ENCODE data around the gene UNC13C.

The UNC13C gene

GRCh38 chr15:54026258-54026657 is 48.0 kb downstream of the UNC13C start:
- no peak for DNase-seq (ENCODE audit: low read depth in 2 of 2)

DNA sequence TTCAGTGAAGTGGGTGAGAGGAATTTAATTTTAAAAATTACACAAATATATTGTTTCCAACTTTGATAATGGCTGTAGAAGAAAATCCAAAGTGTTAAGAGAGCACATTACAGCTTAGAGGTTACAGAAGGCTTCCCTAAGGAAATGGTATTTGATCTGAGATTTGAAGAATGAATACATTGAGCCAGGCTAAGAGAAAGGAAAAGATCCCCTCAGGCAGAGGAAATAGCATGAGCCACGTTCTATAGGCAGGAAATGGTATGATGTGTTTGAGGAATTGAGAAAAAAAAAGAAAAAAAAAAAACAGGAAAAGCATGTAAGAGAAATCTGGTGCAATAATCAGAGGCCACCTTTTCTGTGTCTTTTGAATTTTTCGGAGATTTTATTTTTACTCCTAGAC is 48.6 kb downstream of the UNC13C start:
- DNase-seq (ENCODE audit: low read depth in 2 of 2) = no peak

DNA sequence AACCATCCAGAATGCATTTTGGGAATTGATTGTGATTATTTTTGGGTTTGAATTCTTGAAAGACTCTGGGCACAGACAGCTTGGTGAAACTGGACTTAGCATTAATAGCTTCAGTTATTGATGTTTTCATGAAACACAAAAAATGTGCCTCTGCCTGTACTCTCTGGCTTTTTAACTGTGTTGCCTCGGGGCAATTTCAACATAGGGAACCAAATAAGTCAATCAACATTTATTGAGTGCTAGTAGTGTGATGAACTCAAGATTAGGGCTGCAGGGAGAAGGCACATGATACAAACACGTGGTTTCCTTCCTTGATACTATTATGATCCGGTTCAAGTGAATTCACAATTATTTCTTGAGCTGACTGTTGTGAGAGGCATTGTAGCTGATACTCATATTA is 50.8 kb downstream of the UNC13C start:
- no peak for DNase-seq (ENCODE audit: low read depth in 2 of 2)

GRCh38 chr15:54032066-54032465 is 53.8 kb downstream of the UNC13C start:
- no peak for DNase-seq (ENCODE audit: low read depth in 2 of 2)

DNA sequence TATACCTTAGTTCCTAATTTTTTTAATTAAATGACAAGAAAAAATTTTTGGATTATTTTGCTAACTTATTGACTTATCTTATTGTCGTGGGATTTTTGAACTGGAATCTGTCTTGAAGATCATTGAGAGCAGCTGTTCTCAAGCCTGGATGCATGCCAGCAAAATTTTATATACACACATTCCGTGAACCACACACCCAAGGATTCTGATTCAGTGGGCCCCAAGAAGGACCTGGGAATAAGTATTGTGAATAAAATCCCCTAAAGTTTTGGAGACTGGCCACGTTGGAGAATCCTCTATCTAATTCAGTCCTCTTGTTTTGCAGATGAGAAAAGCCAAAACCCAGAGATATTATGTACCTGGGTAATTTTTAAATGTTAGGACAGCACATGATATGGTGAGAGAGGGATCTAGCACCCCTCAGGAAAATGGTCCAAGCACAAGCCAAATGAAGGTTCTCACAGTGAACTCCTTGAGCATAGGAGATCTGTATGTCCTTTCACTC is 55.2 kb downstream of the UNC13C start:
- DNase-seq (ENCODE audit: low read depth in 2 of 2) = no peak

GRCh38 chr15:54033869-54034458 is 55.7 kb downstream of the UNC13C start:
- no peak for DNase-seq (ENCODE audit: low read depth in 2 of 2)

DNA sequence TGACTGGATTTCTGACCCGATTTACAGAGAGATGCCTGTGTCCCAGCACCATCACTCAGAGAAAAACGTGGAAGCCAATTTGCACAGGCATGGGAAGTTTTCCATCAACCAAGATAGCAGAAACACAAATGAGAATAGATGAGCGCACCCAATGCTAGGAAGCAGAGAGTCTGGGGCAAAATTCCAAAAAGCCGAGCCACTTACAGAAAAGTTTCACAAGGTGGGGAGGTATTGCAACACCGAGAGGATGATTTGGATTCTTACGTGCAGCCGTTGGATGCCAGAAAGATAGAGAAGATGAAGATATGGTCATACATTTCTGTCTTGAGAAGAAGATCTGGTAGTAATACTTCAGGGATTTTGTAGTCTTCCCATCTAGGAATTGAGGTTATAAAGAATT is 57.4 kb downstream of the UNC13C start:
- DNase-seq (ENCODE audit: low read depth in 2 of 2) = no peak

GRCh38 chr15:54045397-54045796 is 67.2 kb downstream of the UNC13C start:
- DNase-seq (ENCODE audit: low read depth in 2 of 2) = no peak

GRCh38 chr15:54046093-54046492 is 67.9 kb downstream of the UNC13C start:
- DNase-seq (ENCODE audit: low read depth in 2 of 2) = no peak

- DNase-seq (ENCODE audit: low read depth in 2 of 2) = no peak
These were observed 86.1 kb downstream of the UNC13C start for GRCh38 chr15:54064365-54064764.

DNA sequence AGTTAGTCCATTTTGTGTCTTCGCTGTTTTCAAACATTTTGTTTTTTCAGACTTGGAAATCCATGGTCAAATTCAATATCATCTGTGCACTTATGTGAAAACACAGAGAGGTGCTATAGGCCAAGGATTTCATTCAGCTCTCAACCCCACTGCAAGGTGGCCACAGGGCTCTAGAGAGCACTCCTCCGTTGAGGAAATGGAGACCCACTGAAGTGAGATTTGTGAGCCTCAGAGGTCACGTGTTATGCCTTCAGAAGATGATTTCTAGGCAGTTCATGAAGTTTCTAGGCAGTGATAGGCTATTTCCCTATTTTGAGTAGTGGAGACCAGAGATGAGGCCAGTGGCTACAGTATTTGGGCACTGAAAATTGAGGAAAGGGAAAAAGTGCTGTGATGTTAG is 88.2 kb downstream of the UNC13C start:
- no peak for DNase-seq (ENCODE audit: low read depth in 2 of 2)

GRCh38 chr15:54082836-54083492 is 104.7 kb downstream of the UNC13C start:
- DNase-seq (ENCODE audit: low read depth in 2 of 2) = no peak

DNA sequence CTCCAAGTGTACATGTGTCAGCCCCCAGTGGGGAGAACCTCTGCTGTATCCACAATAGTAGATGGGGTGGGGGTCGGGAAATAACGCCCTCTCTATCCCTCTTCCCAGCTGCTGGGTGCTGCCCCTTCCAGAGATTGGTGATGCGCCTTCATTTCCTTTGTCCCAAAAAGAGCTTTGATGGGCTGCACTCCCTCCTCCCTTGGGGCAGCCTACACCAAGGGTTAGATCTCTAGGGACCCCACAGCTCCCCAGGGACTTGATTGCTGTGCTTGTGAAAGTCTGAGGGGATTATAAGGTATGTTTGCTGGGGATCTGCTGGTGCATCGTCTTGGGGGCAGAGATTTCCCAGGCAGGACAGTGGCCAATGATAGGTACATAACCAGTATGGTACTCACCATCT is 105.3 kb downstream of the UNC13C start:
- DNase-seq (ENCODE audit: low read depth in 2 of 2) = no peak

DNA sequence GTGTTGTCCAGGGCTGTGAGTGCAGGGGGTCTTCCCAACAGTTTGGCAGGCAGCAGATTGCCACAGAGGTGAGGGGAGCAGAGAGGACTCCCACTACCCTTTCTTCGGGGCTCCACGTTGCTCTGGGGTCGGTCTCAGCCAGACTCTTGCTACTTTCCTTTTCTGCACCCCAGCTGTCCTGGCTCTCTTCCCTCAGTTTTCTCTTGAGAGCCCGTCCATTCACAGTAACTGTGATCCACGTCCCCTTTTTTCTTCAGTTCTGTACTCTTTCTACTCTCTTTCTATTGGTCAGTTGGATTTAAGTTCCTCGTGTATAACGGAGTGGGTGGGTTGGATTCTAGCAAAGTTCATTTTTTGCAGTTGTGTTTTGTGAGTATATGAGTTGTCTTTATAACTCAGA is 105.8 kb downstream of the UNC13C start:
- no peak for DNase-seq (ENCODE audit: low read depth in 2 of 2)

DNA sequence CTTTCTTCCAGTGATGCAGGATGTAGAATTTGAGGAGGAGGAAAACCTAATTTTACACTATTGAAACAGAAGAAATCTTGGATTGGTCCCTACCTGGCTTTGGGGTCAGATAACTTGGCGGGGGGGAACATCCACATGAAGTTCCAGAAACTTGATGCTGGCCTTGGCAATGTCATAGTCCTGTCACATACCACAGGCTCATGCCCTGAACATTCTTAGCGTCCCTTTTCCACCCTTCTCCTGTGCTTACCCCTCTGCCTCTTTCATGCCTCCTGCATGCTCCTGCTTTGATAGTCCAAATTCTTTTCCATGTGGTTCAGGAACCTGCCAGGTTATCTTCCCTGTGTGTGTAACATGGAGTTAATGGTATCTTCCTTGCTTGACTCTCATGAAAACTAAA is 110.6 kb downstream of the UNC13C start:
- DNase-seq (ENCODE audit: low read depth in 2 of 2) = no peak

- DNase-seq (ENCODE audit: low read depth in 2 of 2) = no peak
These were observed 111.5 kb downstream of the UNC13C start for GRCh38 chr15:54089776-54090175.

DNA sequence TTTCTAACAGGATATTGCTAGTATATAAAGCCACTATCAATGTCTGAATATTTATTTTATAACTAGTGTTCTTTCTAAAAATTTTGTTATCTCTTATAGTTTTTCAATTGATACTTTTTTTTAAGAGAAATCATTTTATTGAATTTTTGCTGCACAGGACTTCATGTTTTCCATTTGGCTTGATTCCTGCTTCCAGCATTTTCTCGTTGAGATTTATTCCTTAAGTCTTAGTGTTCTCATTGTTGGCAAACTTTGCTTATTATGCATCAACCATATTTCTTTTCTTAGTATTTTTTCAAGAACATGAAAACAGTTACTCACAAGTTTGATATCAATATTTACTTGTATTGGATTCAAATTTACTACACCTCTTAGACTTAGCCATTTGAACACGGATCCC is 113.4 kb downstream of the UNC13C start:
- no peak for DNase-seq (ENCODE audit: low read depth in 2 of 2)

DNA sequence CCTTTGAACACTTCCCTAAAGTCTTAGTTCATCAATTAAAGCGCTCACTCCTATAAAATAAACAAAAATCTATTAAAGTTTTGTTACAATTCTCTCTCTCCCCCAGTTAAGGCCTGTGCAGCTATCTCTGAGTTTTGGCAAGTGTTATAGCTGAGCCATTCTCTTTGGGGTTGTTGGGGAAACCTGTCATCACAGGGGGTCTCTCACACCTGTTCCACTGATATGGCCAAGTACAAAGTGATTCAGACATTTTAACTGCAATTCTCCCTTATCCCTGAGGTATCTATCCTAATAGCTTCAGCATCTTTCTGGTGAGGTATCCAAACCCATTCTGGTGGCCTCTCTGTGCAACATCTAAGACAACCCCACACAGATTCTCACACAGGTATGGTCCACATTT is 116.4 kb downstream of the UNC13C start:
- no peak for DNase-seq (ENCODE audit: low read depth in 2 of 2)

GRCh38 chr15:54097019-54097418 is 118.8 kb downstream of the UNC13C start:
- DNase-seq (ENCODE audit: low read depth in 2 of 2) = no peak

GRCh38 chr15:54099010-54099409 is 120.8 kb downstream of the UNC13C start:
- no peak for DNase-seq (ENCODE audit: low read depth in 2 of 2)

DNA sequence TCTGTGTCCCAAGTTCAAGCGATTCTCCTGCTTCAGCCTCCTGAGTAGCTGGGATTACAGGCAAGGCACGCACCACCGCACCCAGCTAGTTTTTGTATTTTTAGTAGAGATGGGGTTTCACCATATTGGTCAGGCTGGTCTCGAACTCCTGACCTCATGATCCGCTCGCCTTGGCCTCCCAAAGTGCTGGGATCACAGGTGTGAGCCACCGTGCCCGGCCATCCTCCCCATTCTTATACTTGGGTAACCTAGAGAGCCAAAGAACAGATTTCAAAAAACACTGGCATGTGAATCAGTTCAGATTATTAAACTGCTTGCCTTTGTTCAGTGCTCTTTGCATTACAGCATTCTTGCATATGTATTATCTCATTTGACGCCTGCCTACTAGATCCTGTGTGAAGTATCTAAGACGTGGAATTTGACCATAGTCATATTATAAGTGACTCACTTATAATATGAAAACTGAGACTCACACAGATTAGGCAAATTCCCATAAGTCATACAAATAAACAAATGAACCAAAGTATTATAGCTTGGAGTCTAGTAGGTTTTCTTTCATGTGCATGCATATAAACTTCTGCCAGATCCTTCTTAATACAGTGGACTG is 123.5 kb downstream of the UNC13C start:
- no peak for DNase-seq (ENCODE audit: low read depth in 2 of 2)

GRCh38 chr15:54102704-54103103 is 124.5 kb downstream of the UNC13C start:
- DNase-seq (ENCODE audit: low read depth in 2 of 2) = no peak

GRCh38 chr15:54109014-54109413 is 130.8 kb downstream of the UNC13C start:
- no peak for DNase-seq (ENCODE audit: low read depth in 2 of 2)
